Heart right ventricle (tissue), 16 donors: ENCODE measurements around the gene MAGOH. TPM values are rescaled to one million over a fixed set of nuclear protein-coding genes. Genes with fewer than 3 reads are reported as not detected.

Experiments
- ATAC-seq, 8 donors: fragments of 200-7000 bp; cut with Tn5 transposase; one replicate each; pipeline ENCODE4 v1.9.1; 2020; ENCODE audit warnings: mild to moderate bottlenecking in 8 of 8, moderate library complexity in 8 of 8, moderate number of reproducible peaks in 1 of 8
- DNase-seq, 2 donors: peaks; one replicate each; pipeline ENCODE4 v3.0.0-alpha.2; 2020
- H3K27ac ChIP-seq, 10 donors: fragments of 200-600 bp; sonication (generic) in 2 of 10; one replicate each; pipeline versions ENCODE4 v1.5.0 to v1.8.0; 2020 to 2022; ENCODE audit warnings: mild to moderate bottlenecking in 3 of 10
- H3K27me3 ChIP-seq, 7 donors: fragments of 200-600 bp; one replicate each; pipeline ENCODE4 v1.8.0; 2021 to 2022; ENCODE audit warnings: mild to moderate bottlenecking in 2 of 7
- H3K36me3 ChIP-seq, 9 donors: fragments of 200-600 bp; sonication (generic) in 1 of 9; one replicate each; pipeline versions ENCODE4 v1.5.0 to v1.8.0; 2020 to 2022; ENCODE audit warnings: mild to moderate bottlenecking in 2 of 9
- H3K4me1 ChIP-seq, 9 donors: fragments of 200-600 bp; sonication (generic) in 1 of 9; one replicate each; pipeline versions ENCODE4 v1.5.0 to v1.8.0; 2020 to 2022; ENCODE audit warnings: mild to moderate bottlenecking in 4 of 9
- H3K4me3 ChIP-seq, 10 donors: fragments of 200-600 bp; sonication (generic) in 2 of 10; one replicate each; pipeline versions ENCODE4 v1.5.0 to v1.8.0; 2020 to 2022; ENCODE audit warnings: mild to moderate bottlenecking in 7 of 10, moderate library complexity in 2 of 10
- H3K9me3 ChIP-seq, 11 donors: fragments of 200-600 bp in 10 of 11; sonication (generic) in 2 of 11; one replicate each; pipeline versions ENCODE4 v1.5.0 to v1.8.0; 2013 to 2022; ENCODE audit warnings: mild to moderate bottlenecking in 2 of 11, control low read depth in 1 of 11, moderate library complexity in 1 of 11
- CTCF ChIP-seq, 9 donors: fragments of 200-600 bp; sonication (generic) in 2 of 9; IDR thresholded peaks; one replicate each; pipeline versions ENCODE4 v1.5.0 to v1.8.0; 2021 to 2022; ENCODE audit warnings: antibody characterized with exemption in 9 of 9, mild to moderate bottlenecking in 5 of 9, moderate library complexity in 1 of 9
- WGBS, 2 donors: extraction: QIAGEN DNeasy Blood & Tissue Kit; methylation state at CpG; one replicate each; pipeline ENCODE4 v1.1.7; 2013; ENCODE audit warnings: inconsistent platforms in 1 of 2; 5-methylcytosine and 5-hydroxymethylcytosine counted together
- intact Hi-C, 10 donors: fragments of 100-400 bp; cut with DNase I; formaldehyde crosslinking; loops; one replicate each; pipeline versions ENCODE4 v1.11.1 to v1.14.2; 2022
- polyA plus RNA-seq, 2 donors: library from polyadenylated mRNA; stranded (reverse); fragments of 200-250 nt; gene quantifications; one replicate each; pipeline ENCODE4 v1.2.3, GENCODE V29; 2013
- total RNA-seq, 10 donors: library from RNA; stranded (reverse); fragmentation: NEBNext Ultra II Directional in 3 of 10; extraction: Animal tissue kit (Norgen Biotek cat#: 25700) in 3 of 10; gene quantifications; one replicate each; pipeline versions ENCODE4 v1.2.1 to v1.2.4, GENCODE V29; 2021 to 2023
- donor health status: Arrhythmogenic right ventricular cardiomyopathy.
- donor health status: ischemic (EF 13 %, LVEDD 7.1; RV severe dilation, severe dysfunction).
- donor health status: healthy with polysubstance abuse.
- donor health status: DM: no; HTN: yes; CAD: no.
- donor health status: DM: no; HTN: no; CAD: no.
- donor health status: ischemic (EF 25% LVEDD 6.9; RV normal size, moderate dysfunction).
- donor health status: ischemic (EF 25% LVEDD 5.7; RV mildly dilated, moderate dysfunction).
- donor health status: healthy.
- donor health status: DM: yes; HTN: yes; CAD: no.
- donor health status: Ischemic cardiomyopathy.
- donor health status: ischemic (EF 35%, LVEDD 5.7; RV mildly dilated, moderate dysfunction).
- donor health status: nonischemic (EF 11% LVEDD 7.7; RV severe dilation, severe dysfunction).
- donor health status: DM: yes; HTN: yes; CAD: no.
- donor health status: PGD.
- donor health status: ischemic (EF 29% LVEDD 5.4; RV normal size, mild dysfunction).
- donor health status: nonischemic (EF 23%, LVEDD 6.1; RV moderate dilation, normal function).

MAGOH gene
- total and polyA plus RNA-seq, 12 donors: 17.3 to 67.3 (median 22.9) TPM

GRCh38 chr1:53265581-53265980 lies 27.3 kb upstream of the MAGOH start:
- Histone ChIP-seq H3K9me3 (no peaks in the 10 kb centered on the region), H3K27me3 (no peaks in the 10 kb centered on the region), H3K36me3 (peaks cover 0 to 47% (median 0%) of the 10 kb centered on the region in 9 donors), H3K4me3 (no peak overlapping the region), H3K4me1 (no peaks in the 10 kb centered on the region), H3K27ac (no peak overlapping the region)
- intact Hi-C loops: no loop called here
- 89 to 92% methylated on average over 4 of the region's 4 CpGs for WGBS, 2 donors
- DNase-seq (no peak), ATAC-seq (no peak)
- no peak for TF ChIP-seq CTCF (IDR thresholded peaks at IDR 0.05)

- DNase-seq (no peak), ATAC-seq (no peak)
- Histone ChIP-seq H3K27me3 (no peaks in the 10 kb centered on the region), H3K36me3 (peaks cover 0 to 54% (median 0%) of the 10 kb centered on the region in 9 donors), H3K9me3 (no peaks in the 10 kb centered on the region), H3K27ac (no peak overlapping the region), H3K4me3 (no peak overlapping the region), H3K4me1 (no peaks in the 10 kb centered on the region)
- intact Hi-C loops: no loop called here
- no peak for TF ChIP-seq CTCF (IDR thresholded peaks at IDR 0.05)
- 95% methylated on average over 11 of the region's 11 CpGs for WGBS, 2 donors
Measured at GRCh38 chr1:53264048-53264447, 25.7 kb upstream of the MAGOH start.

GRCh38 chr1:53262000-53262399 lies 23.7 kb upstream of the MAGOH start:
- peaks cover 0 to 7% (median 0%) of the 10 kb centered on the region in 9 donors for H3K4me1 ChIP-seq
- no peak for TF ChIP-seq CTCF (IDR thresholded peaks at IDR 0.05)
- intact Hi-C loops: no loop called here
- peaks cover 0 to 56% (median 0%) of the 10 kb centered on the region in 9 donors for H3K36me3 ChIP-seq
- H3K4me3 ChIP-seq: no peak overlapping the region
- H3K9me3 ChIP-seq: no peaks in the 10 kb centered on the region
- no peak overlapping the region for H3K27ac ChIP-seq
- H3K27me3 ChIP-seq: no peaks in the 10 kb centered on the region
- 79 to 90% methylated on average over 3 of the region's 3 CpGs for WGBS, 2 donors
- ATAC-seq (no peak), DNase-seq (no peak)

- DNase-seq (no peak), ATAC-seq (no peak)
- Histone ChIP-seq H3K27ac (no peak overlapping the region), H3K36me3 (peaks cover 0 to 56% (median 0%) of the 10 kb centered on the region in 9 donors), H3K4me3 (no peak overlapping the region), H3K4me1 (peaks cover 0 to 11% (median 0%) of the 10 kb centered on the region in 9 donors), H3K27me3 (no peaks in the 10 kb centered on the region), H3K9me3 (no peaks in the 10 kb centered on the region)
- TF ChIP-seq CTCF (IDR thresholded peaks at IDR 0.05): no peak
- 77 to 83% methylated on average over 4 of the region's 4 CpGs for WGBS, 2 donors
- intact Hi-C loops: no loop called here
Measured at GRCh38 chr1:53260631-53261247, 22.4 kb upstream of the MAGOH start.
